Measurements from ENCODE around the gene UBR1. TPM values are rescaled to one million over a fixed set of nuclear protein-coding genes. Genes with fewer than 3 reads are reported as not detected.
"Not testable (repeated sequence)": the region's sequence is repeated elsewhere in the genome, so short reads cannot be mapped to it uniquely, and the experiment has no call there.

UBR1 gene
- 11.7 TPM for polyA plus RNA-seq (2013, experiment 1 of 2; ENCODE audit: insufficient read length)
- polyA plus RNA-seq (2013, experiment 2 of 2; ENCODE audit: insufficient read length) = 13.4 TPM

DNA sequence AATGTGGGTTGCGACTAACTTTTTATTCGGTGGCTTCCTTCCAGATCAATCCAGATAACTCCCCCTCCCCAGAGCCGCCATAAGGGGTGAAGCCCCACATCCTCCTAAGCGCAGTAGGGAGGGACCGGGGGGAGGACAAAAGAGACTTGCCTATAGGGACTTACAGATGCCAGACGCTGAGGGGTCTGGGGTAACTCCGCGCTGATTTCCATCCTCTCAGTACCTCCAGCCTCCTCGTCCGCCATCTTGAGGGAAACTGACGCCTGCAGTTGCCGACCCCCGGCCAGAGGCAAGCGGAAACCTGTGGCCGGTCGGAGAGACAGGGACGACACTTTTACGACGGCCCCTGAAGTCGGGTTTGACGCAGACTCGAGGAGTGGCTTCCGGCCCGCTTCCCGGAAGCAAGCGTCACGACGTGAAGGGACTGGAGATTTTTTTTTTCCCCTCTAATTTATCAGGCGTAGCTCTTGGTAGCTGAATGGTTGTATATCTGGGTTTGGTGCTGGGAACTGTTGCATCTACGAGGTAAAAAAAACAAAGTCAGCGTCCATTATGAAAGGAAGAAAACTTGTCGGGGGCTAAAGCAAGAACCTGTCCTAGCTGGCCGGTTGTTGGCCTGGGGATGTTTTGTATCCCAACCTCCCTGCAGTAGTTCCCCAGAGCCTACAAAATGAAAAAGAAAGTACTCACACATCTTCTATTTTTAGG lies at the start of gene UBR1:
Gene UBR1, minus strand, starts transcription at position 261 of the 708 bp plus-strand sequence. Its CDS starts 16 bp downstream, at position 245.
- peak; percentile 95 for DNase-seq

DNA sequence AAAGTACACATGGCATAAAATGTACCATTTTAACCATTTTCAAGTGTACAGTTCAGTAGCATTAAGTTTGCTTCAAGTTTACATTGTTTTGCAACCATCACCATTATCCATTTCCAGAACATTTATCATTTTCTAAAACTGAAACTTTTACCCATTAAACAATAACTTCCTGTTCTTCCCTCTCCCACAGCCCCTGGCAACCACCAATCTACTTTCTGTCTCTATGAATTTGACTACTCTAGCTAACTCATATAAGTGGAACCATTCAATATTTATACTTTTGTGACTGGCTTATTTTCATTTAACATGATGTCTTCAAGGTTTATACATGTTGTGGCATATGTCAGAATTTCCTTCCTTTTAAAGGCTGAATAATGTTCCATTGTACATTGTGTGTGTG lies 47.4 kb upstream of the UBR1 start:
- DNase-seq = no peak

DNA sequence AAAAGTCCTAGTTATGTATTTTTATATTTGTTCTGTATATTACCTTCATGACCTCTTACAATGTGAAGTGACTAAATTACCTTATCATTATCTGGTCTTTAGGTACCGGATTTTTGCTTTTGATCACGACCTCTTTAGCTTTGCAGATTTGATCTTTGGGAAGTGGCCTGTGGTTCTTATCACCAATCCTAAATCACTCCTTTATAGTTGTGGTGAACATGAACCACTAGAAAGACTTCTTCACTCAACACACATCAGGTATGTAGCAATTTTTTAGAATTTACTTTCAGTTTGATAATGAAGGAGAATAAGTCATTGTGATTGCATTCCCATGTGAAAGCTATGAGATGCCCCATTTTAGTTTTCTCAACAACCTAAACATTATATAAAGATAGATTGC lies 45.9 kb upstream of the UBR1 start:
- DNase-seq = no peak

DNA sequence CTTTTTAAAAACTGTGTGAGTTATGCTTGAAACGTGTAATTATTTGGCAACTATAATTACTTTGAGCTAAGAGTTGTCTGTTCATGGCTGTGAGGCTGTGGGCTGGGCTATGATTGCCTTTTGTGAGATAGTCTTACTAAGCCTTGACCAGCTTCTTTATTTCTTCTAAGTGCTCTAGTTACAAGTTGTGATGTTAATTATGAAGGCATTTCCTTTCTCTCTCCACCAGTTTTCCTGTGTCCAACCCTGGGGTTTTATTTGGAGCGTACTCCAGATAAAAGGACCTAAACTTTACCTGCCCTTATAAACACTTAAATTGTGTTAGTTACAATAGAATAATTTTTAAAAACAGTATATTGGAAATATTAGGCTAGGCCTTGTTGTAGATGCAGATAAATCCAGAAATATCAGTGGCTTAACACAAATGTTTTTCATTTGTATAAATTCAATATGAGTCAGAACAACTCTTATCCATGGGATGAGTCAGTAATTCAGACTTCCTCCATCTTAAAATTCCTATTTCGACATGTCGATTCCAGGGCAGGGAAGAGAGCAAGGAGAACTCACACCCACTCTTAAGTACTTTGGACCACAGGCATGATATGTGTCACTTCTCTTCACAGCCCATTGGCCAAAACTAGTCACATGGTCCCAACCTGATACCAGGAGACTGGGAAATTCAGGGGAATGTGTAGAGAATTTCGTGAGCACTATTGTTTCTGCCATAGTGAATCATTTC lies 44.5 kb upstream of the UBR1 start:
- DNase-seq = peak; percentile 99

DNA sequence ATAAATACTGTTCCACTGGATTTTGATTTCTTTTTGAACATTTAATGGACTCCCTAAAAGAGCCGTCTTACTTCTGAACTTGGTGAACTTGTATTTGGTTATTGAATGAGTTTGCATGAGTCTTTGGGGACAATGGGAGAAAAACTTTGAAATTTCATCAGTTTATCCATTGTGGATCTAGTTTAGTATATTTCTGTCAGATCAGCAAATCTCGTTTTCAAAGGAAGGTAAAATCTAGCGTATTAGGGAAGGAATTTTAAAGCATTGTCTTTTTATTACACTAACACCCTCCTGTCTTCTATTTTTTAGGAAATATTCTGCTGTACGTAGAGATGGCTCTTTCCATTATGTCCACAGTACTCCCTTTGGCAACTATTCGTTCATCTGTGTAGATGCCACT lies 40.3 kb upstream of the UBR1 start:
- DNase-seq = no peak

DNA sequence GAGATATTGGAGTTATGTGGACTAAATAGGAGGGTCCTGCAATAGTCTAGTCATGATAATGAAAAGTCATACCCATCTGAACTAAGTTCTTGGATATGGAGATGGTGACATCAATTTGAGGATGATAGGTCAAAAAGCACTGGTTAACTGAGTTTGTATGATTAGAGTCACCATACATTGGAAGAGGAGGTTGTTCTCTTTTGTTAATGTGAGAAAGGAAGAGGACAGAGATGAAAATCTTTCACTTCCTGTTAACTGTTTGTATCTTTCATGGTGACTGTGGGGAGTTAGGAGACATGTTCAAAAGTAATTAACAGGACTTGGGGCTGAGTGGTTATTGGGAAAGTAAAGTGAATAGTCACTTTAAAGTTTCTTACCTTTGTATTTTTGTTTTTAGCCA lies 38.7 kb upstream of the UBR1 start:
- DNase-seq = no peak

DNA sequence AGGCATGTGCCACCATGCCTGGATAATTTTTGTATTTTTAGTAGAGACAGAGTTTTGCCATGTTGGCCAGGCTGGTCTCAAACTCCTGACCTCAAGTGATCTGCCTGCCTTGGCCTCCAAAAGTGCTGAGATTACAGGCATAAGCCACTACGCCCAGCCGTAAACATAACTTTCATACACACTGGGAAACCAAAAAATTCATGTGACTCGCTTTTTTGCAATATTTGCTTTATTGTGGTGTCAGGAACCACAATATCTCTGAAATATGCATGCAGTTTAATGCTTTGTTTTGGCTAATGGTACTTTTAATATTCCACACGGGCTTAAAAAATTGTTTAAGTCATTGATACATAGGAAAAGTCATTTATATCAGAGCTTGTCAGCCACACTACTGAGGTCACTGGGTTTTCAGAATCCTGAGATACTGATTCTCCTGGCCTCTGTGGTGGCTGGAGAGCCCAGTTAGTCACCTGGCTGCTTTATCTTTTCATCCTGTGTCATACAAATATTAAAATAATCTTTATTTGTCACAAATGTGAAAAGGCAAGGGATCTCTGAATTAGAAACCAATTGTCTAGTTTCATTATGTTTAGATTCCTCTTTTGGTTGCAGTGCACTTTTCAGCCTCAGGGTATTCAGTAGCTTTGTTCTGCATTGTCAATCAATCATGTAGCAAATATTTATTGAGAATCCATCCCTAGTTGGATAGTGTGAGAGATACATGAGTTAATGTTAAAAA lies 37.5 kb upstream of the UBR1 start:
- peak; percentile 15 for DNase-seq

DNA sequence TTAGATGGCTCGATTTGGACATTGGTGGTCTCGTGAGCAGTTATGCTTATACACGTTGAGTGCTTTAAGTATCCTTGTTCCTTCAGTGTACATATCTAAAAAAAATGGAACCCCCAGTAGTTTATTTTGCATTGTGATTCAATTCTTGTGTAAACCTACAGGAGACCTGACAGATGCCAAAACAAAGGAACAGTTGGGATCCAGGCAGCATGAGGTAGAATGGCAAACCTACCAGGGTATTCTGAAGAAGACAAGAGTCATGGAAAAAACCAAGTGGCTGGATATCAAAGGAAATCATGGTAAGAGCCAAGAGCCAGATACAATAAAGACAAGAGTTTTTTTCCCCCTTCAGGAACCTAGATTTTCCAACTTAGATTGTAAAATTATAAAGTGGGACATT lies 29.5 kb upstream of the UBR1 start:
- no peak for DNase-seq

DNA sequence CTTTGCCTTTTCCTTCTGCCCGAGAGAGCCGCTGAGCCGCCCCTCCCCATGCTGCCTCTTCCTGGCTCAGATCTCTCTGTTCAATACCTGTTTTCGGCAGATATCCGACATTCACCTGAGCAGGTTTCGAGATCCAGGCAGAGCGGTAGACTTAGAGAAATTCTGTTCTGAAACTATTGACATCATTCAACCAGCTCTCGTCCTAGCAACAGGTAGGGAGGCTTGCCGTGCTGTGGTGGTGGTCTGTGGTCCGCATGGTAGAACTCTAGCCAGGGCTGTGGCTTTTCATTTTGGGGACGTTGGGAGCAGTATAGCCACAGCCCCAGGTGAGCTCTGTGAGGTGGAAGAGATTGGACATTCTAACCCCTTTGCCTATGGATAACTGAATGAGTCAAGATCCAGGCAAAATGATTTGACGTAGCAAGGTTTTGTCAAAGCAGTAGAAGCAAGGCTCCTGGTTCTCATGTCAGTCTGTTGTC lies 28.4 kb upstream of the UBR1 start:
- DNase-seq = no peak

DNA sequence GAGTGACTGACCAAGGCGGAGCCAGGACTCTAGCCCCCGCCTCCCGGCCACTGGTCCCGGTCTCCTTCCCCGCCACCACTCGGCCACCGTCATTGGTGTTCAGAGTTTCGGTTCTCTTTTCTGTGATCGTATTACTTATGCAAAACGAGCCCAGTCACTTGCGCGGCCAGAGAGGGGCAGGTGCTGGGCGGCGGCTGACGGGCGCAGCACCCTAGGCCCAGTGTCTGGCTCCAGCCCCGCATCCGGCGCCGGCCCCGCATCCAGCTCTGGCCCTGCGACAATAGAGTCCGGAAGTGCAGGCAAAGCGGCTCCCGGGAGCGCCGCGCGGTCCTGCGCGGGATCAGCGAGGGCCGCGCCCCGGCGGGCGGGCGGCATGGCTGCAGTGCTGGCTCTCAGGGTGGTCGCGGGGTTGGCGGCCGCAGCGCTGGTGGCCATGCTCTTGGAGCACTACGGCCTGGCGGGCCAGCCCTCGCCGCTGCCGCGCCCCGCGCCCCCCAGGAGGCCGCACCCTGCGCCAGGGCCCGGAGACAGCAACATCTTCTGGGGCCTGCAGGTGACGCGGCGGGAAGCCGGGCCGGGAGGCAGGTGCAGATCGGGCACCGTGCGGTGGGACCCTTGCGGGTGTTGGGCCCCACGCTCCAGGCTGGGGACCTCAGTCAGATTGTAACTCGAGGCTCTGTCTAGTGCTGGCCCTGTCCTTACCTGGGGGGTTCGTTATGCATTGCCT lies 27.8 kb upstream of the UBR1 start, which contains the start of gene TMEM62:
Gene TMEM62, plus strand, starts transcription at position 157 of the 727 bp plus-strand sequence. Its CDS starts 217 bp downstream, at position 374.
- peak; percentile 67 for DNase-seq

DNA sequence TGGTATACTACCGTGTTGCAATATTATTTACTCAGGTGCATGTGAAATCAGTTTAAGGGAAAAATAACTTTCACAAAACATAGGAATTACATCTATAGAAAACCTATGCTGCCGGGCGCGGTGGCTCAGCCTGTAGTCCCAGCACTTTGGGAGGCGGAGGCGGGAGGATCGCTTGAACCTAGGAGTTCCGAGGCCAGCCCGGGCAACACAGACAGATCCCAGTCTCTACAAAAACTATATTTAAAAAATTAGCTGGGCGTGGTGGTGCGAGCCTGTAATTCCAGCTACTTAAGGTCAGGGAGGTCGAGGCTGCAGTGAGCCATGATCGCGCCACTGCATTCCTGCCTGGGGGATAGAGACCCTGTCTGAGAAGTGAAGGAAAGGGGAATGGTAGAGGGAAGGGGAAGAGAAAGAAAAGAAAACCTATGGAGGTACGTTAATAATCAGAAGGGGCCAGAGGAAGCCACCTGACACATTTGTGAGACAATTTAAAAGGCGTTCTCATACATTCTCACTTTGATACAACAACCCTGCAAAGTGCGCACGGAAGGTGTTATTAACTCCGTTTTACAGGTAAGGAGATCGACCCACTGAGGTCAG lies 27.1 kb upstream of the UBR1 start:
- no peak for DNase-seq

DNA sequence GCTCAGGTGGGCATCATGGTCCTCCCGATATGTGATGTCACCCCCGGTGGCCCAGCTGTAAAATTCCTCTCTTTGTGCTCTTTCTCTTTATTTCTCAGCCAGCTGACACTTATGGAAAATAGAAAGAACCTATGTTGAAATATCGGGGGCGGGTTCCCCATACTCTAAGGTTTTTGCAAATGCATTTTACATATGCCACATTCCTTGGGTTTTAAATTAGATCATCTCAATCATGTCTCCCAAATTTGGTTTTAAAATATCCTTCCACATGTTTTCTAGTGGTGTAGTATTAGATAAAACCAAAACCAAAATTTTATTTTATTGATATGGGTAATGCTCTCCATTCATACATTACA lies 23.1 kb upstream of the UBR1 start:
- no peak for DNase-seq

DNA sequence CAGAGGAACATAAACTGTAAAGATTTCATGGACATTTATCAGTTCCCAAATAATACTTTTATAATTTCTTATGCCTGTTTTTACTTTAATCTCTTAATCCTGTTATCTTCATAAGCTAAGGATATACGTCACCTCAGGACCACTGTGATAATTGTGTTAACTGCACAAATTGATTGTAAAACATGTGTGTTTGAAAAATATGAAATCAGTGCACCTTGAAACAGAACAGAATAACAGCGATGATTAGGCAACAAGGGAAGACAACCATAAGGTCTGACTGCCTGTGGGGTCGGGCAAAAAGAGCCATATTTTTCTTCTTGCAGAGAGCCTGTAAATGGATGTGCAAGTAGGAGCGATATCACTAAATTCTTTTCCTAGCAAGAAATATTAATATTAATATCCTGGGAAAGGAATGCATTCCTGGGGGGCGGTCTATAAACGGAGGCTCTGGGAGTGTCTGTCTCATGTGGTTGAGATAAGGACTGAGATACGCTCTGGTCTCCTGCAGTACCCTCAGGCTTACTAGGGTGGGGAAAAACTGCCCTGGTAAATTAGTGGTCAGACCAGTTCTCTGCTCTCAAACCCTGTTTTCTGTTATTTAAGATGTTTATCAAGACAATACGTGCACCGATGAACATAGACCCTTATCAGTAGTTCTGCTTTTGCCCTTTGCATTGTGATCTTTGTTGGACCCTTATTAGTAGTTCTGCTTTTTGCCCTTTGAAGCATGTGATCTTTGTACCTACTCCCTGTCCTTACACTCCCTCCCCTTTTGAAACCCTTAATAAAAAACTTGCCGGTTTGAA lies 22.5 kb upstream of the UBR1 start:
- not testable (repeated sequence) for DNase-seq

DNA sequence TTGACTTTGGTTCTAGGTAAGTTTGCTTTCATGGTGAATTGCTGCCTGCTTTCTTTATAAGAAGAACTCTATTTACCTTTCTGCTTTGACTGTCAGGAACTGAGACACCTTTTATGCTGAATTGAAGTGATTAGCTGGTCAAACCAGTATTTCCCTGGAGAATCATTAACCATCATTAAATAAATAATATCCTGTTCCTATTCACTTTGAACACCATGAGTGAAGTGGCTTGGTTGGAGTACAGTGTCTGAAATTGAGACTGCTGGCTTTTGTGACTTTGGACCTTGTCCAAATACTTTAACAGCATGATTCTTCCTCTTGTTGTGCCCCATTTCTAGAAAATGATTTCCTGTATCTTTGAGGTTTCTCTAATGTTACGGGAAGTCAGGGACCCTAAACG lies 21.9 kb upstream of the UBR1 start:
- DNase-seq = no peak

DNA sequence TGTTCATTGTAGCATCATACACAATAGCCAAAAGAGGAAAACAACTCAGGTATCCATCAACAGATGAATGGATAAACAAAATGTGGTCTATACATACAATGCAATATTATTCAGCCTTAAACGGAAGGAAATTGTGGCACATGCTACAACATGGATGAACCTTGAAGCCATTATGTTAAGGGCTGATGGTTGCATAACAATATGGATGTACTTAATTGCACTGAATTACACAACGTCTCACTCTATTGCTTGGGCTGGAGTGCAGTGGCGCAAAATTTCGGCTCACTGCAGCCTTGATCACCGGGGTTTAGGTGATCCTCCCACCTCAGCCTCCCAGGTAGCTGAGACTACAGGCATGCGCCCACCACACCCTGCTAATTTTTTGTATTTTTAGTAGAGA lies 20.5 kb upstream of the UBR1 start:
- DNase-seq = no peak

DNA sequence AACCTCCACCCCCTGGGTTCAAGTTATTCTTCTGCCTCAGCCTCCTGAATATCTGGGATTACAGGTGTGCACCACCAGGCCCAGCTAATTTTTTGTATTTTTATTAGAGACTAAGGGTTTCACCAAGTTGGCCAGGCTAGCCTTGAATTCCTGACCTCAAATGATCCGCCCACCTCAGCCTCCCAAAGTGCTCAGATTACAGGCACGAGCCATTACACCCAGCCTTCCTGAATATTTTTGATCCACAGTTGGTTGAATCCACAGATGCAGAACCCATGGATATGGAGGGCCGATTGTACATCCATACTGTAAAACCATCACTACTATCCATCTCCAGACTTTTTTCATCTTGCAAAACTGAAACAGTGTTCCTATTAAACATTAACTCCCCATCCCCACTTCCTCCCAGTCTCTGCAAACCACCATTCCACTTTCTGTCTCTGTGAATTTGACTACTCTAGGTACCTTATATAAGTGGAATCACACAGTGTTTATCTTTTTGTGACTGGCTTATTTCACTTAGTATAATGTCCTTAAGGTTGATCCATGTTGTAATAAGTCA lies 19.3 kb upstream of the UBR1 start:
- DNase-seq = no peak

DNA sequence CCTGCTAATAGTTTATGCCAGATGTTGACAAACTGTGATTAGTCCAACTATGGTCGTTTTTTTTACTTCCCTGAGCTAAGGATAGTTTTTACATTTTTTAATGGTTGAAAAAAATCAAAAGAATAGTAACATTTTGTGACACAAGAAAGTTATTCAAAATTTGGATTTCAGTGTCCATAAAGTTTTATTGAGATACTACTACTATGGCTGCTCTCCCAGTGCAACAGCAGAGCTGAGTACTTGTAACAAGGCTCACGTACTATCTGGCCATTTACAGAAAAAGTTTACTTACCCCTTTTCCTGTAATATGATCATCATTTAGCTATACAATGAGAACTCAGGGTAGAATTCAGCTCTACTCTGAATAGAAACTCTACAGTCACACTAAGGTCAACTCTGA lies 16.0 kb upstream of the UBR1 start:
- no peak for DNase-seq

DNA sequence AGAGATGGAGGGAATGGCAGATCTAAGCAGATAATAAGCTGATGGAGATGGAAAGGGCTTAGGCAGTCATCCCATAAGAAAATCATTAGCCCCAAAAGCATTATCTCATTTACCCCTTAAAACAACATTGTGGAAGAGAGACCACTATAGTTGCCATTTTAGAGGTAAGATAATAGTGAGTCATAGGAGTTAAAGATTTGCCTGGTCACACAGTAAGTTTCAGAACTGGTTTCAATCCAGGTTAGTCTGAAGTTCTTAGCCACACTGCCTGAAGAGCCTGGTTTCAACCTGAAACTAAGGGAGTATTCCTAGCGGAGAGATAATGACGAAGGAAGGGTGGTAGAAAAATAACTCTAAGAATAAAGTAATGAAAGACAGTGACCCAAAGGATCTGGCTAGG lies 13.0 kb upstream of the UBR1 start:
- no peak for DNase-seq

DNA sequence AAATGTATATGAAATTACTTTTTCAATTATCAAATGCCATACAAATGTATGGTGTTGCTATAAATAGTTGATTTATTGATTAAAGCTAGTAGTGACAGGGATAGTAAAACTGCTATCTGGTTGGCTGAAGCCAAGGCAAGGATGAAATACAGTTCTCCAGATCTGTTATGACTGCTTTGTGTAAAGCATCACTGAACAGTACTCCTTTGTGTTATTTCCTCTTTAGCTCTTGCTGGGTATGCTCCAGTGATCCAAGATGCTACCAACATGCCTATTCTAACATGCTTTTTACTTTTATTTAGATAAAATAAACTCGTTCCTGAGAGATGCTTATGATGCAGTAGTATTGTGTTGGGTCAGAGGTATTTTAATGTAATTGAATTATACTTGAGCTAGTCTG lies 12.4 kb upstream of the UBR1 start:
- no peak for DNase-seq

DNA sequence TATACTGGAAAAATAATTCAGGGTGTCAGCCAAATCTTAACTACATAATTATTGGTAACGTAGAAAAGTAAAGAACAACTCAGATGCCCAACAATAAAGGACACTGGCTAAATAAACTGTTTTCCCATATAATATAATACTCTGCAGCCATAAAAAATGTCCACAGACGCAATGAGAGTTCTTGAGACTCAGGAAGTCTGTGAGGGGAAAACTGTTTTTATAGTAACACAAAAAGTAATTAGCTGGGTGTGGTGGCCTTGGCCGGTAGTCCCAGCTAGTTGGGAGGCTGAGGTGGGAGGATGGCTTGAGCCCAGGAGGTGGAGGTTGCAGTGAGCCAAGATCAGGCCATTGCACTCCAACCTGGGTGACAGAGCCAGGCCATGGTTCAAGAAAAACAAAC lies 5.5 kb upstream of the UBR1 start:
- no peak for DNase-seq

DNA sequence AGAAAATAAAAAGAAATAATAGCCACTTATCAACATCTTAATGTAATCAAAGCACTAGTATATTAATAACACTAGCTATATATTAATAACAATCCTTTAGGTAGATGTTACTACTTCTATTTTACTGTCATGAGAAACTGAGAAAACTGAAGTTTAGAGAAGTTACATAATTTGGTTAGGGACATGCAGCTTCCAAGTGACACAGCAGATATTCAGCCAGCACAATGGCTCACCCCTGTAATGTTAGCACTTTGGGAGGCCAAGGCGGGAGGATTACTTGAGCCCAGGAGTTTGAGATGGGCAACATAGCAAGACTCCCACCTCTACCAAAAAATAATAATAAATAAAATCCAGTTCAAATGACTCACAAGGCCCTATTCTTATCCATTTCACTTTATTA lies 1.9 kb upstream of the UBR1 start:
- DNase-seq = no peak
